HepG2 (cell line): ENCODE measurements around the gene CALD1. TPM values are rescaled to one million over a fixed set of nuclear protein-coding genes. Genes with fewer than 3 reads are reported as not detected.

ENCODE experiments used
- CTCF ChIP-seq: sonication (generic); formaldehyde crosslinking; IDR thresholded peaks from 2 replicates; pipeline ENCODE4 v1.5.0; 2020; ENCODE audit warnings: mild to moderate bottlenecking, missing genetic modification reagents, moderate library complexity
- HMG20B ChIP-seq: conservative IDR thresholded peaks from 2 replicates; pipeline ENCODE4 v1.6.1; 2016; ENCODE audit warnings: missing genetic modification reagents, missing compliant biosample characterization
- PRDM10 ChIP-seq: sonication (generic); formaldehyde crosslinking; IDR thresholded peaks from 2 replicates; pipeline ENCODE4 v1.4.0; 2020; ENCODE audit warnings: low read depth, missing genetic modification reagents
- PRMT3 ChIP-seq: sonication (generic); formaldehyde crosslinking; IDR thresholded peaks from 2 replicates; pipeline ENCODE4 v1.8.1; 2022; ENCODE audit warnings: low read depth, mild to moderate bottlenecking, moderate library complexity, missing genetic modification reagents, borderline replicate concordance
- XBP1 ChIP-seq: sonication (generic); formaldehyde crosslinking; IDR thresholded peaks from 2 replicates; pipeline ENCODE4 v1.5.0; 2020; ENCODE audit warnings: missing genetic modification reagents
- ZKSCAN1 ChIP-seq: fragments of 150-350 bp; IDR thresholded peaks from 2 replicates; pipeline ENCODE4 v1.6.1; 2014; ENCODE audit warnings: low read length
- ZNF251 ChIP-seq: sonication (generic); formaldehyde crosslinking; IDR thresholded peaks from 2 replicates; pipeline ENCODE4 v1.9.0; 2021; ENCODE audit warnings: mild to moderate bottlenecking, missing genetic modification reagents
- ZNF776 ChIP-seq: sonication (generic); formaldehyde crosslinking; IDR thresholded peaks from 2 replicates; pipeline ENCODE4 v1.4.0; 2020; ENCODE audit warnings: mild to moderate bottlenecking, missing genetic modification reagents
- polyA plus RNA-seq, 8 experiments: library from polyadenylated mRNA; depleted of rRNA in 3 of 8; stranded (reverse) in 7 of 8; unstranded in 1 of 8; fragments of >200 nt; fragmentation: Illumina TruSeq in 4 of 8; extraction: Trizol in 4 of 8; gene quantifications; 2 replicates each; pipeline versions ENCODE4 v1.2.1 to v1.2.3, GENCODE V29; 2011 to 2016; ENCODE audit warnings: low read depth in 4 of 8, missing spikeins in 1 of 8, mixed read lengths in 1 of 8; ENCODE audit not compliant: insufficient read depth in 1 of 8
- total RNA-seq, 5 experiments: library from RNA; depleted of rRNA; stranded (reverse); fragments of >200 nt; fragmentation: Illumina TruSeq; extraction: Trizol; gene quantifications; 2 replicates each; pipeline ENCODE4 v1.2.3, GENCODE V29; 2016; ENCODE audit warnings: low read depth in 1 of 5
- TF ChIP-seq, protein P1 (sequence below): sonication (generic); formaldehyde crosslinking; IDR thresholded peaks from 2 replicates; pipeline ENCODE4 v1.4.0; 2020; ENCODE audit warnings: missing genetic modification reagents, borderline replicate concordance
- TF ChIP-seq, protein P2 (sequence below): IDR thresholded peaks from 2 replicates; pipeline ENCODE4 v1.6.1; 2012; ENCODE audit warnings: low read length, improper control_type of control experiment
- TF ChIP-seq, protein P3 (sequence below): sonication (generic); formaldehyde crosslinking; IDR thresholded peaks from 2 replicates; pipeline ENCODE4 v1.4.0; 2020; ENCODE audit warnings: low read depth, mild to moderate bottlenecking, missing genetic modification reagents

Gene CALD1
- total and polyA plus RNA-seq, 2 of the 13 experiments (the other 11 are each of a cell fraction or from before 2014, with no cell fraction given), result 53.0 to 112 TPM

DNA sequence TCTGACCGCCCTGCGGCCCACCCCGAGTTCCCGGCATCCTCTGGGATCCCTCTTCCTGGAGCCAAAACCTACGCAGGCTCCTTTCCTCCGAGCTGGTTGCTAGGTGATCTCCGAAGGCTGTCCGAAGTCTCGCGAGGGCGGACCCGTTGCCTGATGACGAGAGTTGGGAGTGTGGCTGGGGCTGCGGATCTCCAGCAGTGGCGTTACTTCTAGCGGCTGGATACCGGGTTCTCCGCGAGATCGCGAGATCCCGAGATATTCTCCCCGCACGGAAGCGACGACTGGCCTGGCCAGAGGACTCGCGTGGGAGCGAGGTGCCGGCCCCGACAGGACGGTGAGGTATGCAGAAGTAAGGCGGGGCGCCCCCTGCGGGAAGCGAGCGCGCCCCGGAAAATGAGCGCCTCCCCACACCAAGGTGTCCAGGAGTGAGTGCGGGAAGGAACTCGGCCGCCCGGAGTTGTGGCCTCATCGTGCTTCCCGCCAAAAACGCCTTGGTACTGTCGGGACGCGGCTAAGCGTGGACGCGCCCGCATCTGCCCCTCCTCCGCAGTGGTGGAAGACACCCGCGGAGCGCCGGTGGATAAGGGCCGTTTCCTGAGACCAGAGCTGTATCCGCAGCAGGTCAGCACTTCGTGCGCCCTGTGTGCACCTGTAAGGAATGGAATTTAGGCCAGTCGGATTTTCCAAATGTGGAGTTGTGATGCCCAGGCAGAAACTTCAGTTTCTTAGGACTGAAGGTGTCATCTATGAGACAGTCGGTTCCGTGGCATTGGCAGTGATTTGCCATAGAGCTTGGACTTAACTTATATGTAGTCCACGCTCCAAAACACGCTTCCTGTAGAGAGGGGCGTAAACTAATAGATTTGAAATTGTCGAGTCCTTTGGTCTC, 207.2 kb downstream of the CALD1 start, which contains the start of gene AGBL3 (continued):
- TF ChIP-seq, protein P1, sequence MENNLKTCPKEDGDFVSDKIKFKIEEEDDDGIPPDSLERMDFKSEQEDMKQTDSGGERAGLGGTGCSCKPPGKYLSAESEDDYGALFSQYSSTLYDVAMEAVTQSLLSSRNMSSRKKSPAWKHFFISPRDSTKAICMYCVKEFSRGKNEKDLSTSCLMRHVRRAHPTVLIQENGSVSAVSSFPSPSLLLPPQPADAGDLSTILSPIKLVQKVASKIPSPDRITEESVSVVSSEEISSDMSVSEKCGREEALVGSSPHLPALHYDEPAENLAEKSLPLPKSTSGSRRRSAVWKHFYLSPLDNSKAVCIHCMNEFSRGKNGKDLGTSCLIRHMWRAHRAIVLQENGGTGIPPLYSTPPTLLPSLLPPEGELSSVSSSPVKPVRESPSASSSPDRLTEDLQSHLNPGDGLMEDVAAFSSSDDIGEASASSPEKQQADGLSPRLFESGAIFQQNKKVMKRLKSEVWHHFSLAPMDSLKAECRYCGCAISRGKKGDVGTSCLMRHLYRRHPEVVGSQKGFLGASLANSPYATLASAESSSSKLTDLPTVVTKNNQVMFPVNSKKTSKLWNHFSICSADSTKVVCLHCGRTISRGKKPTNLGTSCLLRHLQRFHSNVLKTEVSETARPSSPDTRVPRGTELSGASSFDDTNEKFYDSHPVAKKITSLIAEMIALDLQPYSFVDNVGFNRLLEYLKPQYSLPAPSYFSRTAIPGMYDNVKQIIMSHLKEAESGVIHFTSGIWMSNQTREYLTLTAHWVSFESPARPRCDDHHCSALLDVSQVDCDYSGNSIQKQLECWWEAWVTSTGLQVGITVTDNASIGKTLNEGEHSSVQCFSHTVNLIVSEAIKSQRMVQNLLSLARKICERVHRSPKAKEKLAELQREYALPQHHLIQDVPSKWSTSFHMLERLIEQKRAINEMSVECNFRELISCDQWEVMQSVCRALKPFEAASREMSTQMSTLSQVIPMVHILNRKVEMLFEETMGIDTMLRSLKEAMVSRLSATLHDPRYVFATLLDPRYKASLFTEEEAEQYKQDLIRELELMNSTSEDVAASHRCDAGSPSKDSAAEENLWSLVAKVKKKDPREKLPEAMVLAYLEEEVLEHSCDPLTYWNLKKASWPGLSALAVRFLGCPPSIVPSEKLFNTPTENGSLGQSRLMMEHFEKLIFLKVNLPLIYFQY (CRISPR knock-in tag), result no peak; the same call in 1 of the 2 replicates
- TF ChIP-seq ZNF776 (CRISPR knock-in tag), result no peak
- TF ChIP-seq PRMT3 (CRISPR knock-in tag), result peak; percentile 90; the same call in 1 of the 2 replicates
- TF ChIP-seq HMG20B (CRISPR knock-in tag), result 0 out of 2 replicates have a peak, but pooled peaks have one; percentile 29
- peak; percentile 49; the same call in 1 of the 2 replicates for TF ChIP-seq PRDM10 (CRISPR knock-in tag)
- TF ChIP-seq, protein P2, sequence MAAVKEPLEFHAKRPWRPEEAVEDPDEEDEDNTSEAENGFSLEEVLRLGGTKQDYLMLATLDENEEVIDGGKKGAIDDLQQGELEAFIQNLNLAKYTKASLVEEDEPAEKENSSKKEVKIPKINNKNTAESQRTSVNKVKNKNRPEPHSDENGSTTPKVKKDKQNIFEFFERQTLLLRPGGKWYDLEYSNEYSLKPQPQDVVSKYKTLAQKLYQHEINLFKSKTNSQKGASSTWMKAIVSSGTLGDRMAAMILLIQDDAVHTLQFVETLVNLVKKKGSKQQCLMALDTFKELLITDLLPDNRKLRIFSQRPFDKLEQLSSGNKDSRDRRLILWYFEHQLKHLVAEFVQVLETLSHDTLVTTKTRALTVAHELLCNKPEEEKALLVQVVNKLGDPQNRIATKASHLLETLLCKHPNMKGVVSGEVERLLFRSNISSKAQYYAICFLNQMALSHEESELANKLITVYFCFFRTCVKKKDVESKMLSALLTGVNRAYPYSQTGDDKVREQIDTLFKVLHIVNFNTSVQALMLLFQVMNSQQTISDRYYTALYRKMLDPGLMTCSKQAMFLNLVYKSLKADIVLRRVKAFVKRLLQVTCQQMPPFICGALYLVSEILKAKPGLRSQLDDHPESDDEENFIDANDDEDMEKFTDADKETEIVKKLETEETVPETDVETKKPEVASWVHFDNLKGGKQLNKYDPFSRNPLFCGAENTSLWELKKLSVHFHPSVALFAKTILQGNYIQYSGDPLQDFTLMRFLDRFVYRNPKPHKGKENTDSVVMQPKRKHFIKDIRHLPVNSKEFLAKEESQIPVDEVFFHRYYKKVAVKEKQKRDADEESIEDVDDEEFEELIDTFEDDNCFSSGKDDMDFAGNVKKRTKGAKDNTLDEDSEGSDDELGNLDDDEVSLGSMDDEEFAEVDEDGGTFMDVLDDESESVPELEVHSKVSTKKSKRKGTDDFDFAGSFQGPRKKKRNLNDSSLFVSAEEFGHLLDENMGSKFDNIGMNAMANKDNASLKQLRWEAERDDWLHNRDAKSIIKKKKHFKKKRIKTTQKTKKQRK, result no peak
- TF ChIP-seq CTCF (CRISPR knock-in tag), result peak; percentile 88
- TF ChIP-seq, protein P3, sequence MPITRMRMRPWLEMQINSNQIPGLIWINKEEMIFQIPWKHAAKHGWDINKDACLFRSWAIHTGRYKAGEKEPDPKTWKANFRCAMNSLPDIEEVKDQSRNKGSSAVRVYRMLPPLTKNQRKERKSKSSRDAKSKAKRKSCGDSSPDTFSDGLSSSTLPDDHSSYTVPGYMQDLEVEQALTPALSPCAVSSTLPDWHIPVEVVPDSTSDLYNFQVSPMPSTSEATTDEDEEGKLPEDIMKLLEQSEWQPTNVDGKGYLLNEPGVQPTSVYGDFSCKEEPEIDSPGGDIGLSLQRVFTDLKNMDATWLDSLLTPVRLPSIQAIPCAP, result 0 out of 2 replicates have a peak, but pooled peaks have one; percentile 52
- no peak for TF ChIP-seq XBP1 (CRISPR knock-in tag)
- TF ChIP-seq ZKSCAN1, result no peak
- TF ChIP-seq ZNF251, result 0 out of 2 replicates have a peak, but pooled peaks have one; percentile 32
